HG03025 (cell line): Measurements from ENCODE around the gene KRT83.

Experiments used
- ATAC-seq: cut with Tn5 transposase; IDR thresholded peaks from one replicate; pipeline ENCODE4 v1.9.1; 2021; ENCODE audit warnings: mild to moderate bottlenecking, moderate library complexity; ENCODE audit not compliant: unreplicated experiment, low FRiP score

KRT83 gene

GRCh38 chr12:52268212-52268611, 53.0 kb downstream of the KRT83 start:
- ATAC-seq = no peak

GRCh38 chr12:52267699-52268098, 53.5 kb downstream of the KRT83 start:
- ATAC-seq = no peak

GRCh38 chr12:52267266-52267665, 53.9 kb downstream of the KRT83 start:
- no peak for ATAC-seq

GRCh38 chr12:52266514-52266913, 54.7 kb downstream of the KRT83 start:
- no peak for ATAC-seq

GRCh38 chr12:52264435-52264825, 56.8 kb downstream of the KRT83 start:
- ATAC-seq = no peak
